ENCODE data around the gene INHBA. TPM values are rescaled to one million over a fixed set of nuclear protein-coding genes. Genes with fewer than 3 reads are reported as not detected.

The INHBA gene
- total RNA-seq, 2 experiments from 2014 or later = not detected

GRCh38 chr7:41706228-41706930, 3.5 kb upstream of the INHBA start:
- ChIA-PET POLR2A (no interaction called here), CTCF (ENCODE audit: unreplicated experiment) (no interaction called here)
- Histone ChIP-seq H3K27ac (ENCODE audit: low read depth, low read length, poor library complexity, severe bottlenecking) (no peak overlapping the region), H3K36me3 (ENCODE audit: insufficient read depth, low read length) (no peaks in the 10 kb centered on the region), H3K4me2 (ENCODE audit: low read length) (no peak overlapping the region), H4K20me1 (ENCODE audit: insufficient read depth, low read length) (no peaks in the 10 kb centered on the region), H2AFZ (ENCODE audit: low read length) (no peak overlapping the region), H3K79me2 (ENCODE audit: insufficient read depth, low read depth, low read length) (no peaks in the 10 kb centered on the region), H3K4me3 (ENCODE audit: low read depth, low read length, poor library complexity, severe bottlenecking) (no peak overlapping the region), H3K9me3 (ENCODE audit: low read length) (no peaks in the 10 kb centered on the region), H3K9me2 (ENCODE audit: insufficient read depth, low read length) (no peaks in the 10 kb centered on the region), H3K4me1 (ENCODE audit: insufficient read depth, low read length, poor library complexity, severe bottlenecking) (peaks cover 5% of the 10 kb centered on the region)
- no peak for DNase-seq (ENCODE audit: low spot score)
- no peak for TF ChIP-seq EZH2phosphoT487 (IDR thresholded peaks at IDR 0.05; ENCODE audit: borderline replicate concordance, low read depth, low read length)
- TF ChIP-seq CTCF (conservative IDR thresholded peaks at IDR 0.05; ENCODE audit: low read length) = no peak
- no TSS peak for BruUV-seq (replicated peaks)
- intact Hi-C loops (cut with micrococcal nuclease; ENCODE audit: unreplicated experiment) = loop anchor here (5.0 to 10.0 kb wide), 2 partner anchors 1382 to 1474 kb away; no protein-coding TSS in a partner anchor

GRCh38 chr7:41705109-41705901, 2.4 kb upstream of the INHBA start:
- Histone ChIP-seq H2AFZ (ENCODE audit: low read length) (peak overlapping the region; percentile 74), H3K9me2 (ENCODE audit: insufficient read depth, low read length) (no peaks in the 10 kb centered on the region), H3K36me3 (ENCODE audit: insufficient read depth, low read length) (no peaks in the 10 kb centered on the region), H3K27ac (ENCODE audit: low read depth, low read length, poor library complexity, severe bottlenecking) (no peak overlapping the region), H3K9me3 (ENCODE audit: low read length) (no peaks in the 10 kb centered on the region), H3K4me1 (ENCODE audit: insufficient read depth, low read length, poor library complexity, severe bottlenecking) (peaks cover 5% of the 10 kb centered on the region), H3K4me2 (ENCODE audit: low read length) (peak overlapping the region; percentile 65), H3K79me2 (ENCODE audit: insufficient read depth, low read depth, low read length) (no peaks in the 10 kb centered on the region), H3K4me3 (ENCODE audit: low read depth, low read length, poor library complexity, severe bottlenecking) (peak overlapping the region; percentile 49), H4K20me1 (ENCODE audit: insufficient read depth, low read length) (no peaks in the 10 kb centered on the region)
- TF ChIP-seq EZH2phosphoT487 (IDR thresholded peaks at IDR 0.05; ENCODE audit: borderline replicate concordance, low read depth, low read length) (no peak), CTCF (conservative IDR thresholded peaks at IDR 0.05; ENCODE audit: low read length) (peak; percentile 67)
- intact Hi-C loops (cut with micrococcal nuclease; ENCODE audit: unreplicated experiment) = loop anchor here (5.0 to 10.0 kb wide), 2 partner anchors 1381 to 1473 kb away; no protein-coding TSS in a partner anchor
- no TSS peak for BruUV-seq (replicated peaks)
- DNase-seq (ENCODE audit: low spot score) = peak; percentile 65
- CTCF ChIA-PET (ENCODE audit: unreplicated experiment) = interaction anchor here (0.6 kb wide), 1 partner anchor 438 kb away, joined by 3 read pairs; no protein-coding TSS in a partner anchor
- POLR2A ChIA-PET = interaction anchor here (0.6 kb wide), 1 partner anchor 810 kb away, joined by 3 read pairs; no protein-coding TSS in a partner anchor
